ENCODE measurements around the gene CCDC30. TPM values are rescaled to one million over a fixed set of nuclear protein-coding genes. Genes with fewer than 3 reads are reported as not detected.

CCDC30 gene
- total RNA-seq, 4 donors from 2014 or later: 0.38 to 2.2 (median 1.0) TPM

- intact Hi-C loops (cut with DNase I; ENCODE audit: low total_unique reads): no loop called here
Measured at GRCh38 chr1:42456010-42456753, 6.9 kb upstream of the CCDC30 start, which contains the start of the genes PPCS and ZMYND12. TSS of gene PPCS (plus strand) at chr1:42456543. CDS start at chr1:42456566, 23 bp downstream. TSS of gene ZMYND12 (minus strand) at chr1:42456022. CDS start at chr1:42455997, 25 bp downstream.

DNA sequence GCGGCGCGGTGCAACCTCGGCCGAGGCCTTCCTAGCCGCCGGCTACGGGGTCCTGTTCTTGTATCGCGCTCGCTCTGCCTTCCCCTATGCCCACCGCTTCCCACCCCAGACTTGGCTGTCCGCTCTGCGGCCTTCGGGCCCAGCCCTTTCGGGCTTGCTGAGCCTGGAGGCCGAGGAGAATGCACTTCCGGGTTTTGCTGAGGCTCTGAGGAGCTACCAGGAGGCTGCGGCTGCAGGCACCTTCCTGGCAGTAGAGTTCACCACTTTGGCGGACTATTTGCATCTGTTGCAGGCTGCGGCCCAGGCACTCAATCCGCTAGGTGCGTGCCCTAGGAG lies 6.4 kb upstream of the CCDC30 start:
- H3K4me3 ChIP-seq (ENCODE audit: low read depth, poor library complexity, severe bottlenecking): peak overlapping the region; percentile 76
- peak; percentile 27 to 85 for DNase-seq (ENCODE audit: low spot score in 2 of 2)
- WGBS, 2 donors: 1% methylated on average over 14 to 23 of the region's 23 CpGs
- TF ChIP-seq CTCF (IDR thresholded peaks at IDR 0.05) (no peak), POLR2A (IDR thresholded peaks at IDR 0.05) (no peak)
- intact Hi-C loops (cut with DNase I; ENCODE audit: low total_unique reads): no loop called here

More at GRCh38 chr1:42456010-42456753, 6.9 kb upstream of the CCDC30 start, which contains the start of the genes PPCS and ZMYND12:
- DNase-seq (ENCODE audit: low spot score in 2 of 2): peak; percentile 82 to 96
- peak within 1 kb of the TSS; percentile 76 for H3K4me3 ChIP-seq (ENCODE audit: low read depth, poor library complexity, severe bottlenecking)
- TF ChIP-seq POLR2A (IDR thresholded peaks at IDR 0.05): no peak
- TF ChIP-seq CTCF (IDR thresholded peaks at IDR 0.05): no peak
- WGBS, 2 donors: 0 to 1% methylated on average over 45 of the region's 66 CpGs

GRCh38 chr1:42461196-42461595 lies 1.9 kb upstream of the CCDC30 start:
- H3K4me3 ChIP-seq (ENCODE audit: low read depth, poor library complexity, severe bottlenecking): no peak overlapping the region
- intact Hi-C loops (cut with DNase I; ENCODE audit: low total_unique reads): no loop called here
- no peak for TF ChIP-seq CTCF (IDR thresholded peaks at IDR 0.05)
- TF ChIP-seq POLR2A (IDR thresholded peaks at IDR 0.05): no peak
- no peak for DNase-seq (ENCODE audit: low spot score in 2 of 2)
- WGBS, 2 donors: 84 to 91% methylated on average over 2 of the region's 2 CpGs

DNA sequence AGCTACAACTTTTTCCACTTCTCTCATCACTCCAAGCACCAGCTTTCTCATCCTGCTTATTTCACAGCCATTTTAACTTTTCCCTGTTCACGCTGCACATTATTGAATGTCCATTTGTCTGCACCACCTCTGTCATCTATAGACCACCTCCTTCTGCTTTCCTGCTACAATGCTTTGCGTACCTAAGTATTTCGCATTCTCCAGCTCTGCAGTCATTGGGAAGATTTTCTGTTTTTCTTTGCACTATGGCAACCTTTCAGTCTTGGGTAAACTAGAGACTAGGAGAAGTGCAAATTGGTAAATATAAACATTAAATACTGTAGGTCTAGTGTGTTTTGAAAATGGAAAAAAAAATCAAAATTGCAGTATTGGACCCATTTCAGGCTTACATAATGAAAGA lies 835 bp downstream of the CCDC30 start:
- DNase-seq (ENCODE audit: low spot score in 2 of 2): no peak
- TF ChIP-seq POLR2A (IDR thresholded peaks at IDR 0.05) (no peak), CTCF (IDR thresholded peaks at IDR 0.05) (no peak)
- 77 to 83% methylated on average over 3 of the region's 3 CpGs for whole genome bisulfite sequencing, 2 donors
- intact Hi-C loops (cut with DNase I; ENCODE audit: low total_unique reads): no loop called here
- H3K4me3 ChIP-seq (ENCODE audit: low read depth, poor library complexity, severe bottlenecking): no peak overlapping the region

DNA sequence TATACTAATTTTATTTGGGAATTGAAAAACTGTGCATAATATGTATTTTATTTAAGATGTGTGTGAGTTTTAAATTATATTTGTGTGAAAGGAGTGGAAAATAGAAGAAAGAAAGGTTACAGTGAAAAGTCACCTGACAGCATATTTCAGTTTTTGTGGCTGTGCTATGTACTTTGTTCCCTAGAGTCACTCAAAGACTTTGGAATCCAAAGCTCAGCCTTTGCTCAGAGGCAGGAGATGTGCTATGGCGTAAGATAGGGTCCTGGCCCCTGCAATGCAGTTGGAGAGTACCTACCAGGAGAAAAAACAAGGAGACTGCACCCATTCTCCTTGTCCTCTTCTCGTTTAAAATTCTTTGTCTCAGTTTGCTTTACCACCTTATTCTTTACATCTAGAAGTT lies 2.9 kb downstream of the CCDC30 start:
- TF ChIP-seq CTCF (IDR thresholded peaks at IDR 0.05) (no peak), POLR2A (IDR thresholded peaks at IDR 0.05) (no peak)
- intact Hi-C loops (cut with DNase I; ENCODE audit: low total_unique reads): no loop called here
- WGBS, 2 donors: 84 to 89% methylated on average over 2 of the region's 2 CpGs
- DNase-seq (ENCODE audit: low spot score in 2 of 2): no peak
- H3K4me3 ChIP-seq (ENCODE audit: low read depth, poor library complexity, severe bottlenecking): no peak overlapping the region
